ENCODE data around the gene JAG2.

JAG2 gene

GRCh38 chr14:105181549-105182295, 13.1 kb upstream of the JAG2 start:
- no peak for DNase-seq (ENCODE audit: low read depth)

- peak; percentile 27 for DNase-seq (ENCODE audit: low read depth)
Observed at GRCh38 chr14:105180592-105181548, 12.3 kb upstream of the JAG2 start, which contains the start of gene NUDT14. TSS of gene NUDT14 (minus strand) at chr14:105181312. CDS start at chr14:105181209, 103 bp downstream.

- no peak for DNase-seq (ENCODE audit: low read depth)
Observed at GRCh38 chr14:105179191-105179590, 10.6 kb upstream of the JAG2 start.

- DNase-seq (ENCODE audit: low read depth), result no peak
Observed at GRCh38 chr14:105178868-105179140, 10.2 kb upstream of the JAG2 start.

- DNase-seq (ENCODE audit: low read depth), result no peak
Observed at GRCh38 chr14:105178069-105178867, 9.7 kb upstream of the JAG2 start.

- DNase-seq (ENCODE audit: low read depth), result no peak
Observed at GRCh38 chr14:105177082-105177481, 8.5 kb upstream of the JAG2 start.

GRCh38 chr14:105176513-105176912, 7.9 kb upstream of the JAG2 start:
- no peak for DNase-seq (ENCODE audit: low read depth)

- DNase-seq (ENCODE audit: low read depth), result no peak
Observed at GRCh38 chr14:105173901-105174894, 5.6 kb upstream of the JAG2 start.

GRCh38 chr14:105173145-105173544, 4.6 kb upstream of the JAG2 start:
- no peak for DNase-seq (ENCODE audit: low read depth)

- DNase-seq (ENCODE audit: low read depth), result no peak
Observed at GRCh38 chr14:105172476-105172875, 3.9 kb upstream of the JAG2 start.

GRCh38 chr14:105171004-105171673, 2.6 kb upstream of the JAG2 start:
- DNase-seq (ENCODE audit: low read depth), result no peak

GRCh38 chr14:105169776-105170655, 1.4 kb upstream of the JAG2 start:
- no peak for DNase-seq (ENCODE audit: low read depth)

GRCh38 chr14:105168979-105169507, 467 bp upstream of the JAG2 start:
- DNase-seq (ENCODE audit: low read depth), result no peak

- no peak for DNase-seq (ENCODE audit: low read depth)
Observed at GRCh38 chr14:105168093-105168420, 519 bp downstream of the JAG2 start.

GRCh38 chr14:105167303-105168092, 1.1 kb downstream of the JAG2 start:
- DNase-seq (ENCODE audit: low read depth), result no peak

- DNase-seq (ENCODE audit: low read depth), result no peak
Observed at GRCh38 chr14:105166571-105167302, 1.8 kb downstream of the JAG2 start.

GRCh38 chr14:105165761-105166485, 2.7 kb downstream of the JAG2 start:
- DNase-seq (ENCODE audit: low read depth), result no peak
